Measurements from ENCODE around the gene S100A12.

DNA sequence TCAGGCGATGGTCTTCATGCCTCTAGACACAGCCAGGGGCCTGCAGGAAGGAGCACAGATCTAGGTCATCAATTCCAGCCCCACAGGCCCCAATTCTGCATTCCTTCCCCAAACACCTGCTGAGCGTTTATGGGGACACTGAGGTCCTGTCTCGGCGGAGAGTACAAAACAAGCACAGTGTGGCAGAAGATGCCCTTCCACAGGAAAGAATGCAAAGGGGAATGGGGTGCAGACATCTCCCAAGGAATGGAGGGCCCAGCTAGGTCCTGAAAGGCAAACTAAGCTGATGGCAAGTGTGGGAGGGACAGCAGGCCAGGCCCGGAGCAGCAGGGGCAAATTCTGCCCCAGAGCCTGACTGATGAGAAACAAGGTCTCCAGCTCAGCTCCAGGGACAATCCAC, 19.0 kb upstream of the S100A12 start:
- TF ChIP-seq, protein P1, sequence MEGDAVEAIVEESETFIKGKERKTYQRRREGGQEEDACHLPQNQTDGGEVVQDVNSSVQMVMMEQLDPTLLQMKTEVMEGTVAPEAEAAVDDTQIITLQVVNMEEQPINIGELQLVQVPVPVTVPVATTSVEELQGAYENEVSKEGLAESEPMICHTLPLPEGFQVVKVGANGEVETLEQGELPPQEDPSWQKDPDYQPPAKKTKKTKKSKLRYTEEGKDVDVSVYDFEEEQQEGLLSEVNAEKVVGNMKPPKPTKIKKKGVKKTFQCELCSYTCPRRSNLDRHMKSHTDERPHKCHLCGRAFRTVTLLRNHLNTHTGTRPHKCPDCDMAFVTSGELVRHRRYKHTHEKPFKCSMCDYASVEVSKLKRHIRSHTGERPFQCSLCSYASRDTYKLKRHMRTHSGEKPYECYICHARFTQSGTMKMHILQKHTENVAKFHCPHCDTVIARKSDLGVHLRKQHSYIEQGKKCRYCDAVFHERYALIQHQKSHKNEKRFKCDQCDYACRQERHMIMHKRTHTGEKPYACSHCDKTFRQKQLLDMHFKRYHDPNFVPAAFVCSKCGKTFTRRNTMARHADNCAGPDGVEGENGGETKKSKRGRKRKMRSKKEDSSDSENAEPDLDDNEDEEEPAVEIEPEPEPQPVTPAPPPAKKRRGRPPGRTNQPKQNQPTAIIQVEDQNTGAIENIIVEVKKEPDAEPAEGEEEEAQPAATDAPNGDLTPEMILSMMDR (conservative IDR thresholded peaks at IDR 0.05), result no peak; the same call in 1 of the 2 replicates
- TF ChIP-seq EZH2 (IDR thresholded peaks at IDR 0.05; ENCODE audit: low read depth), result no peak
